ENCODE measurements around the gene DCAF15.

The DCAF15 gene

DNA sequence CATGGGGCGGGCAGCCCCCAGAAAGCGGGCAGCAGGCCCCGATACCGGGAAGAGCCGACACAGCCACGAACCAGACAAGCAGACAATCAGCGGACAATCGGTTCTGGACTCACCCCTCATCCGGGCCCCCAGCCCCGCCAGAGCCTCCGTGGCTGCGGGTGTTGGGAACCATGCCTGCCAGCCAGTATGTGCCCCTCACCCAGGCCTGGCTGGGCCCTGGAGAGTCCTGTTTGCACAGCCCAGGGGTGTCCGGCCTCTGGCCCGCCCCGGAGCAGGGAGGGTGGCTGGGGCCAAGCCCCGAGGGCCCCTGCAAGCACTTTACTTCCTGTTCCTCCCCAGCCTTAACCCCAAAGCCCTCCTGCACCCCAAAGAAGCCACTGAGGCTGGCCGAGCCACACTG, 21.9 kb upstream of the DCAF15 start:
- DNase-seq, result no peak

DNA sequence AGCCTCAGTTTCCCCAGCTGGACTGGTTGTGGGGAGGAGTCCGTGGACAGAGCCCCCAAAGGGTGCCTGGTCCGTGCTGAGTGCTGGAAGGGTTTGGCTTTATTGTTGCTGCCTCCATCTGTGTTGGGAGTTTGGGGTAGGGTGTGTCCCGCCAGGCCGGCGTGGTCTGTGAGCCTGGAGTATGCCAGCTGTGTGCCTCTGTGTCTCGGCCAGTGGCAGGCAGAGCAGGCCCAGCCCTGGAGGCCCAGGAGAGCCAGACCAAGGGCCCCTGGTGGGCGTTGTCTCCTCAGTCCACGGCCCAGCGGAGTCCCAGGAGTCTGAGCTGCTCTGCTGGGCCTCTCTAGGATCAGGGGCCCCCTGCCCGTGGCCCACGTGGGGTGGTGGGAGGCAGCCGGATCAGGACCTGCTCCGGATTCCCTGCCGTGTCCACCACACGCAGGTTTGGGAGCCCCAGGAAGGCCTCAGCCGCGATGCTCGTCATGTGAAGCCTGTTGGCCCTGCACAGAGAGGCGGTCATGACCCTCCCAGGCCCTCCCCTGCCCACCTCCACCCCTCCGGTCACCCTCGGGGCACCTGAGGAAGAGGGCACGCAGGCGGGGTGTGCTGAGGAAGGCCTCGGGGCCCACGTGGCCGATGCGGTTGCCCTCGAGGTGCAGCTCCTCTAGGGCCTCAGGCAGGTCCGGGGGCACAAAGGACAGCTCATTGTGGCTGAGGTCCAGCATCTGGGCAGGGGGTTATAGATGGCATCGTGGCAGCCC, 20.7 kb upstream of the DCAF15 start:
- no peak for DNase-seq

DNA sequence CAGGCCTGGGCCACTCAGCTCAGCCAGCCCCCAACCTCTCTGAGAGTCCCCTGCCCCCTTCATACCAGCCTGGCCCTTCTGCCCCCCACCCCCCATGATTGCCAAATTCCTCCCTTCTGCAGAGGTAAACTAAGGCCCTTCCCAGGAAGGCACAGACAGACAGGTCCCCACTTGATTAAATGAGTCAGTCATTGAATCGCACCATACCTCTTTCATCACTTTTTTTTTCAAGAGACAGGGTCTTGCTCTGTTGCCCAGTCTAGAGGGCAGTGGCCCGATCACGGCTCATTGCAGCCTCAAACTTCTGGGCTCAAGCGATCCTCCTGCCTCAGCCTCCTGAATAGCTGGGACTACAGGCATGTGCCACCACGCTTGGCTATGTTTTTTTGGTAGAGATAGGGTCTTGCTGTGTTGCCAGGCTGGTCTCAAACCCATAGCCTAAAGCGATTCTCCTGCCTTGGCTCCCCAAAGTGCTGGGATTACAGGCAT, 20.1 kb upstream of the DCAF15 start:
- DNase-seq, result no peak

DNA sequence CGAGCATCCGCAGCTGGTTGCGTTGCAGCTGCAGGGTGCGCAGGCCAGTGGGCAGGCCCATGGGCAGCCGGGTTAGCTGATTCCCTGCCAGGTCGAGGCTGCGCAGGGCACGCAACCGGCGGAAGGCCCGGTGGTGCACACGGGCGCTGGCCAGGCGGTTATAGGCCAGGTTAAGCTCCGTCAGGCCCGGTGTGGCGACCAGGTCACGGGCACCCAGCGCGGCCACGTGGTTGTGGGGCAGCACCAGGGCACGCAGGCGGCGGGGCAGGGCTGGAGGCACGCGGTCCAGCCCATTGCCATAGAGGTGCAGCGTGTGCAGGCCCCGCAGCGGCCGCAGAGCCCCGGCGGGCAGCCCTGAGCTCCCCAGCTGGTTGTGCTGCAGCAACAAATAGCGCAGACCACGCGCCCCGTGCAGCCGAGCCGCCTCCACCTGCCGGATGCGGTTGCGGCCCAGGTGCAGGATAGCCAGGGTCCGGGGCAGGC, 19.4 kb upstream of the DCAF15 start:
- no peak for DNase-seq

DNA sequence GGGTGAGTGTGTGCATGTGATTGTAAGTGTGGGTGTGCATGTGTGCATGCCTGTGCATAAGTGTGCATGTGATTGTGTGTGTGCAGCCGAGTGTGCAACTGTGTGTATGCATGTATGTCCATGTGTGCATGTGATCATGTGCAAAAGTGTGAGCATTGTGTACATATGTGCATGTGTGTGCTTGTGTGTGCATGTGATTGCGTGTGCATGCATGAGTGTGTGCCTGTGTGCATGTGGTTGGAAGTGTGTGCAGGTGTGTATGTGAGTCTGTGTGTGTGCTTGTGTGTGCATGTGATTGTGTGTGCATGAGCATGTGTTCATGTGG, 17.6 kb upstream of the DCAF15 start:
- no peak for DNase-seq

DNA sequence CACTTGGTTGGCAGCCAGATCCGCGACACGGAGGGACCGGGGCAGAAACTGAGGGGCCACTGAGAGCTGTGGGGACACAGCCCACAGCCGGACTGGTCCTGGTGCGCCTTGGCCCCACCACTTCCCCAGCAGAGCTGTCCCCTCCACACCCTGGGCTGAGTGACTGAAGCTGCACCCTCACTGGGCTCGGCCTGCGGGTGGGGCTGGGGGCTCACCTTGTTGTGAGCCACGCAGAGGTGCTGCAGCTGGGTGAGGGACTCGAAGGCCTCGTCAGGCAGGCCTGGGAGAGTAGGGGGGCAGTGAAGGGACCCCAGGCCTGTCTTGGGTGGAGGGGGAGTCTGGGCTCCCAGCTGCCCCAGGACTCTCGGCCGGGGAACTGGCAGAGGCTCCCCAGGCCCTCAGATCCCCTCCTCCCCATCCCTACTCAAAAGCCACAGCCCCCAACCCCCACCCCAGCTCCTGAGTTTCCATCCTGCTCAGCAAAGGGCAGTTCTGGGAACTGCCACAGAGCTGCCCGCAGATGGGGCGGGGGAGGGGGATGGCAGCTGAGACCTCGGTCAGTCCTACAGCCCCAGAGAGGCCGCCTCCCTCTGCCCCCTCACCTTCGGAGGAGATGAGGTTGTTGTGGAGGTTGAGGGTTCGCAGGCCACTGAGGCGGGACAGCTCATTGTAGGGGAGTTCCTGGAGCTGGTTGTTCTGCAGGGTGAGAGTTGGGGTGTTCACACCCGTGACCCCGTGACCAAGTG, 16.4 kb upstream of the DCAF15 start:
- DNase-seq, result no peak

DNA sequence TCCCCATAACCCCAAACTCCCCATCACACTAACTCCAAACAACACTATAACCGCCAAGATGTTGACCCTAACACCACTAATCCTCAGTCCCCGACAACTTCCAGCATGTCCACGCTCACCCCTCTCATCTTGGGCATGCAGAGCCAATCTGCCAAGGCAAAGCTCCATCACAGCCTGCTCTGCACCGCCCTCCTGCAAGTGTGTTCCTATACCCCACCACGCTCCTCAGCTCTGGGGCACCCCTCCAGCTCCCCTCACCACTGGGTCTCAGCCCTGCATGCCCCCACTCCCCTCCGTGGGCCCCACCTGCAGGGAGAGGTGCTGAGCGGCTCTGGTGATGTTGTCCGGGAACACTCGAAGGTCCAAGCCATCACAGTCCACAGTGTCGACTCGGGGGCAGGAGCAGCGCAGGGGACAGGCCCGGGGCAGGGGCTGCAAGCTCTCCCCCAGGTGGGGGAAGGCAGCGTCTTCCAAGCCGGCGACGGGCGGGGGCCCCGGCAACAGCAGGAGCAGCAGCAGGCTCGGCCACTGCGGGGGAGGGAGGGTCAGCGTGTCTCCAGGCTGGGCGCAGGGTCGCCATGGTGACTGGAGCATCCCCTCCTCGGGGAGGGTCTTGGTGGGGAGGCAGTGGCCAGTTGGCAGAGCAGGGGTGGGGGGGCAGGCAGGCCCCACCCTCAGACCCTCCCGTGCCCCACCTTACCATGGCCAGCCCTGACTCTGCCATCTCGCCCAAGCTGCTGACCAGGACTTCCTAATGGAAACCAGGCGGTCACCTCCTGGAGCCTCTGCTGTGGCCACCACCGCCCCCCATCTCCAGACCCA, 14.6 kb upstream of the DCAF15 start:
- DNase-seq, result no peak

DNA sequence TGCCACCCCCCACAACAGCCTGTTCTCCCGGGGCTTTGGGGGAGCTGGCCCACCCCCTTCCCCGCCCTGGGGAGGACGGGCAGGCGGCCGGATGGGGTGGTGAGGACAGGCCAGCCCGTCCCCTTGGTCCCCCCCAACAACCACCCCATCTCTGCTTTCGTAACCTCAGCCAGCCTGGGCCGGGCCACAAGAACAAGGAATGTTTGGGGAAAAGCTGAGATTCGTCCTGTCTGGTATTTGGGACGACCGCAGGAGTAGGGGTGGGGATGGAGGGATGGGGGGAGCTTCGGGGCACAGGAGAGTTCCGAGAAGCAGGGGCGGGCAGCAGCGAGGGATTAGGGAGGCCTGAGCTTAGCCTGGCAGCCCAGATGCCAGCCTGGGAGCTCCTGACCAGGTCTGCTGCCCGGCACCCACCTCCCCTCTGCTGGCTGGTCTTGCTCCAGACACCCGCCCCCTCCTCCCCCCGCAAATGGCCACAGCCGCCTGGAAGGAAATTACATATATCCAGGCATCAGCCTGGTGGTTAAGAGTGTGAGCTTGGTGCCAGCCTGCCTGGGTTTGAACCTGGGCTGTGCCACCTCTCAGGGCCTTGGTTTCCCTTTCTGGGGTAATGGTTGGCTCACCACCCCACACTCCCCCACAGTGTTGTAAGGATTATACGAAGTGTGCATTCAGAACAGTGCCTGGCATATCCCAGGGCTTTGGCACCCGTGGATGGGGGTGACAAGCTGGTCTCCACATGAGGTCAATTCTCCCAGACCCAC, 13.8 kb upstream of the DCAF15 start, which contains the start of gene PODNL1:
TSS of gene PODNL1 (minus strand) at position 117 of the 764 bp plus-strand sequence. CDS start 236 bp downstream, outside the sequence.
- DNase-seq, result no peak

DNA sequence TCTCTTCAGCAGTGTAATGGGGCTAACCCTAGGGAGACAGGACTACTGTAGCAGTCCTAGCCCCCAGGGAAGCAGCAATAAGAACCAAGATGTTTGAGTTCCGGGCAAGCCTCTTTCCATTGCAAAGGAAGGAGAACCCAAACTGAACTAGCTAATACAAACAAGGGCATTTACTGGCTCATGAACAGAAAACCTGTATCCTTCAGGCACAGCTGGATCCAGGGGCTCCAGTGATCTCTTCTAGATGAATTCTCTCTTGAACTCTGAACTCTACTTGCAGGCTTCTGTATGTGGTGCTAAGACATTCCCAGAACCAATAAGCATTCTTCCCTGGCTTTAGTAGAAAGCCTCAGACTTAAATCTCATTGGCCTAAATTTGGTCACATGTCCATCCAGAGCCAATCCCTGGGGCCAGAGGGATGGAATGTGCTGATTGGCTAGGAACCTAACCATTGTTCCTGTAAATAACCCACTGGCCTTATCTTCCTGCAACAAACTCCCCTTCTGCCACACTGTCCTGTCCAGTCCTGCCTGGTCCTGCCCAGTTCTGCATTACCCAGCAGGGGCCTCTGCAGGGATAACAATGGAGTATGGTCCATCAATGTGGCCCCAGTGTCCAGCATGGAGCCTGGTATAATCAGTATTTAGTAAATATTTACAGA, 10.2 kb upstream of the DCAF15 start:
- DNase-seq, result no peak

DNA sequence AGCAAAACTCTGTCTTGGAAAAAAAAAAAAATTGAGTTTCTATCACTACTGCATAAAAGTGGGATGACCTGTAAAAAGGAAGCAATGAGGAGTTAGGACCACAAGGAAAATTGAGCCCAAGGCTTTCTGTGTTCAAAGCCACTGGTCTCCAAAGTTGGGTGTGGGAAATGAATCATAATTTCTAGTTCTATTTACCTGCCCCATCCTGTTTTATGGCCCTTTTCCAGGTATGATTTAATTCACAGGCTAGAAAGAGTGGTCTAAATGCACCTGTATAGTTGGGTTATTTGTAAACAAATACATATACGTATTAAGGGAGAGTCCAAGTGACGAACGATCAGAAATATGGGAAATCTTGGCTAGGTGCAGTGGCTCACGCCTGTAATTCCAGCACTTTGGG, 5.9 kb upstream of the DCAF15 start:
- no peak for DNase-seq

DNA sequence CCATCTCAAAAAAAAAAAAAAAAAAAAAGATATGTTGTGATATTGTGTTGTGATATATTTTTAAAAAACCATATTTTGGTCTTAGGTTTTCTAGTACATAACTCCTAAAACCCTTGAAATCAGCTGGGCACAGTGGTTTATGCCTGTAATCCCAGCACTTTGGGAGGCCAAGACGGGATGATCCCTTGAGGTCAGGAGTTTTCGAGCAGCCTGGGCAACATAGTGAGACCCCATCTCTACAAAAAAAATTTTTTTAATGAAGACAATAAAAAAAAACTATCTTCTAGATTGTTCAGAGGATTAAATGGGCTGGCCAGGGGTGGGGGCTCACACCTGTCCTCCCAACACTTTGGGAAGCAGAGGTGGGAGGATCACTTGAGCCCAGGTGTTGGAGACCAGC, 1.3 kb upstream of the DCAF15 start:
- DNase-seq, result no peak

DNA sequence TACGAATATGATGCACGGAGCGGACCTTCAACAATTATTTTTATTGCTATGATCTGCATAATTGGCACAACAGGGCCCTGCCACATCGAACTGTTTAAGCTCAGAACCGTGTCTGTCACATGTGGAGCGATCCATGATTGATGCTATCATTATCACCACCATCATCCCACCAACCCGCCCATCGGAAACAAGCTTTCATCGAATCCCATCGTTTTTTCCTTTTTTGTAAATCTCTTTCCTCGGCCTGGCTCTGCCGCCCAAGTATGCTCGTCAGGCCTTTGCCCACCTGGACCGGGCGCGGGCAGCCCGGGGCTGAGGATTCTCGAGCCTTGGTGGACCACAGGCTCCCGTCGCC, 533 bp upstream of the DCAF15 start:
- DNase-seq, result no peak

DNA sequence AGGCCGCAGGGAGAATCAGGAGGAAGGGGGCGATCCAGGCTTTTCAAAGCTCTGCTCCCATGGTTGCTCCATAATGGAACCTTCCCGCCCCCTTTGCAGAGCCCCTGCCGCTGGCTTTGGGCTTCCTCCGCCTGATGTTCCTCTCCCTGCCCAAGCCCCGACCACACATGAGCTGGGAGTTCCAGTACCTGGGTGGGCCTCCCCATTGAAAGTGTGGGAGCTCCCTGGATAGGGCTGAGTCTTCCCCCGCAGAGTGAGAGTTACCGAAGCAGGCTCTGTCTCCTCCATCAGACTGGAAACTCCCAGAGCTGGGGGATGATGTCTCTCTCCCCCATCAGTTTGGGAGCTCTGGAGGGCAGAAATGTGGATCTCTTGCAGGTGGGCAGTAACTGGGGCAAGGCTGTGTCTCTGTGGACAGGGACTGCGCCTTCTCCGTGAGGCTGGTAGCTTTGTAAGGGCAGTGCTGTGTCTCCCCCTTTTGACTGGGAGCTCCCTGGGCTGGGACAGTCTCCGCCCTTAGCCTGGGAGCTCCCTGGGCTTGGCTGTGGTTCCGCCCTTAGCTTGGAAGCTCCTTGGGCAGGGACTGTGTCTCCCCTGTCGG, 722 bp downstream of the DCAF15 start:
- DNase-seq, result peak; percentile 28

DNA sequence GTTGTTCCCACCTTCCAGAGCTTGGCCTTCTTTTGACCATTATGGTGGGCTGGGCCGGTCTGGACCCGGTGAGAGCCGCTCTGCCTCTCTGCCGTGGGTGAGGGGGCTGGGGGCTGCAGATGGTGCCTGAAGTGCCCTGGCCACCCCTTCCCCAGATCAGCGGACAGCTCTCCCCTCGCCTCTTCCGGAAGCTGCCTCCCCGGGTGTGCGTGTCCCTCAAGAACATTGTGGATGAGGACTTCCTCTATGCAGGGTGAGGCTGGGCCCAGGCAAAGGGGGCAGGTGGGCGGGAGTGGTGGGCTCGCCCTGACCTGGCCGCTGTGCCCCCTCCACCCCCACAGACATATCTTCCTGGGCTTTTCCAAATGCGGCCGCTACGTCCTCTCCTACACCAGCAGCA, 1.9 kb downstream of the DCAF15 start:
- DNase-seq, result no peak

DNA sequence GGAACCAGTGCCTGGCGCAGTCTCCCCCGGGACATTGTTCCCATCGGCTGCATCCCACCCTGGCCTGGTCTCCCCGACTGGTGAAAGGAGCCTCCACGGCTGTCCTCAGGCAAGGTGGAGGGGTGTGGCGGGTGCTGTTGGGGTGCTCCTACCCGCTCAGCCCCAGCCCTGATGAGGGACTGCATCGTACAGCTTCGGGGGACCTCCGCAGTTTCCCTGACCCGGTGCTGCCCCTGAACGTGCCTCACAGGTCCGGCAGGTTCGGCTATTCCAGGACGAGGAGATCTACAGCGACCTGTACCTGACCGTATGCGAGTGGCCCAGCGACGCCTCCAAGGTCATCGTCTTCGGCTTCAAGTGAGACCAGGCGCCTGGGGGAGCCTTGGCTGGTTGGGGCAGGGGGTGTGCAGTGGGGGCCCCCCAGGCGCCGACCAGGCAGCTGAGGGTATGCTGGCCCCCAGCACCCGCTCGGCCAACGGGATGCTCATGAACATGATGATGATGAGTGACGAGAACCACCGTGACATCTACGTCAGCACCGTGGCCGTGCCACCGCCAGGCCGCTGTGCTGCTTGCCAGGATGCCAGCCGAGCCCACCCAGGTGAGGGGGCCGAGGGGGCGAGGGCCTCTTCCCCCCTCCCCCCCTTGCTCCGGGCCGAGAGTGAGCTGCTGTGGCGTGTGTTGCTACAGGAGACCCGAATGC, 3.5 kb downstream of the DCAF15 start:
- DNase-seq, result no peak

DNA sequence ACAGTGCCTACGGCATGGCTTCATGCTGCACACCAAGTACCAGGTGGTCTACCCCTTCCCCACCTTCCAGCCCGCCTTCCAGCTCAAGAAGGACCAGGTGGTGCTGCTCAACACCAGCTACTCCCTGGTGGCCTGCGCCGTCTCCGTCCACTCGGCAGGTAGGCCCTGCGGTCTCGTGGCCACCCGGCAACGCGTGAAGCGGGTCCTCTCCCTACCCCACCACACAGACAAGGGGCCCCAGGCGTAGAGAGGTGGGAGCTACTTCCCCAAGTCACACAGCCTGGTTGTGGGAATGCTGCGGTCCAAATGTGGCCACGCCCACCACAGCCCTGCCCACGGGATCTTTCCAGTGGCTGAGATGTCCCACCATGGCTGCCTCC, 4.0 kb downstream of the DCAF15 start:
- DNase-seq, result no peak

DNA sequence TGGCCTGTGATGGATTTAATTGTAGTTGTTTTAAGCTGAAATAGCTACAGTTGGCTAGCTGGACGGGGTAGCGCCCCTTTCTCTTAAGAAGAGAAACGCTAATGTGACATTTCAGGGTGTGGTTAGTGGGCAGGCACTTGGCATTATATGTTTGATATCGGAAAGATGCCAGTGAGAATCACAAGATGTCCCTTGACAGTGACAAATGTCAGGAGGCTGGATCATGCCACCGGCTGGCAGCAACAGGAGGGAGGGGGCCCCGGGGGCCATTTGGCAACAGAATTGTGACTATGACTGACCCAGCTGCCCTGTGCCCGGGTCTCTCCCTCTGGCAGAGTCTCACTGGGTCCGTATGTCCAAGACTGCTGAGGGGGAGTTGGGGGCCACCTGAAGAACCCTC, 4.7 kb downstream of the DCAF15 start:
- DNase-seq, result no peak

DNA sequence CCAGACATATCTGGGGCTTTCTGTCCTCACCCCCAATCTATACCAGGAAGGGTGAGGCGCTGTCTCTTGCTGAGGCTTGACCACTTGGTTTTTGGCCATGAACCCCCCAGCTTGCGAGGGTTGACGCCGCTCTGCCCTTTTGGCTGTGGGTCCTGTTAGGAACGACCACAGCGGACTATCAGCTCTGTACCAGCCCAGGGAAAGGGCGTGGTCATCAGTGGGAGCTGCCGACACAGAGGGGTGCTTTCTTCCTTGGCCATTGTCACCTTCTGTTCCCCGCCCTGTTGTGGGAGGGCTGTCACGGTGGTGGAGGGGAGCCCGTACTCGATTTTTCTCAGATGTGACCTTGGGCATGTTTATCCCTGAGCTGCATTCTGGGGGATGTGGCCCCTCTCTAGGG, 5.7 kb downstream of the DCAF15 start:
- no peak for DNase-seq

DNA sequence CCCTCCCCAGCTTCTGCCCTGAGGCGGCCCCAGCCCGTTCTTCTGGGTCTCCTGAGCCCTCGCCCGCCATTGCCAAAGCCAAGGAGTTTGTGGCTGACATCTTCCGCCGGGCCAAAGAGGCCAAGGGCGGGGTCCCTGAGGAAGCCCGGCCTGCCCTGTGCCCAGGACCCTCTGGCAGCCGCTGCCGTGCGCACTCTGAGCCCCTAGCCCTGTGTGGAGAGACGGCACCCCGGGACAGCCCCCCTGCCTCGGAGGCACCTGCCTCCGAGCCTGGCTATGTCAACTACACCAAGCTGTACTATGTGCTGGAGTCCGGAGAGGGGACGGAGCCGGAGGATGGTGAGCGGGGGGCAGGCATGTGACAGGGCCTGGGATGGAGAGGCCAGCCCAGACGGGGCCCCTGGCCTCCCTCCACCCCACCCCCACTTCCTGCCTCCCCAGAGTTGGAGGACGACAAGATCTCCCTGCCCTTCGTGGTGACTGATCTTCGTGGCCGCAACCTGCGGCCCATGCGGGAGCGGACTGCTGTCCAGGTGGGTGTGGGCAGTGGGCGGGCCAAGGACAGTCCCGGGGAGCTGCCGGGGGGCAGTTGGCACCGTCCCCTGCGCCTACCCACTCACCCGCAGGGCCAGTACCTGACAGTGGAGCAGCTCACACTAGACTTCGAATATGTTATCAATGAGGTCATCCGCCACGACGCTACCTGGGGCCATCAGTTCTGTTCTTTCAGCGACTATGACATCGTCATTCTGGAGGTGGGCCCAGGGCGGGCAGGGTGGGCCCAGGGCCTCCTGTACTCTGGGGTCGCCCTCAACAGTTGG, 7.0 kb downstream of the DCAF15 start:
- no peak for DNase-seq
